ENCODE data around the gene LITAF.
"Not testable (repeated sequence)": the region's sequence is repeated elsewhere in the genome, so short reads cannot be mapped to it uniquely, and the experiment has no call there.

- not testable (repeated sequence) for TF ChIP-seq CTCF, POLR2A (IDR thresholded peaks at IDR 0.05)
Observed at GRCh38 chr16:11577290-11577660, 9.4 kb downstream of the LITAF start.
